ENCODE results near the gene PPP4R4. TPM values are rescaled to one million over a fixed set of nuclear protein-coding genes. Genes with fewer than 3 reads are reported as not detected.

PPP4R4 gene
- total and polyA plus RNA-seq, 2 of the 4 experiments (the other 2 are of a cell fraction) = 0.17 to 0.36 TPM

- no peak overlapping the region for H3K14ac ChIP-seq (replicated peaks; ENCODE audit: low read depth, low read length)
- peaks cover 3% of the 10 kb centered on the region; the same call in 1 of the 2 replicates for H3K4me1 ChIP-seq (ENCODE audit: control insufficient read depth, insufficient read depth, low read length)
- H3K79me1 ChIP-seq (ENCODE audit: low read depth in 1 of 2, low read length in 2 of 2) = no peaks in the 10 kb centered on the region
- no CpG with 5 or more reads among the region's 2 CpGs for WGBS, 2 experiments (ENCODE audit: extremely low coverage in 2 of 2, insufficient read length in 1 of 2)
- POLR2A ChIA-PET (ENCODE audit: unreplicated experiment) = no interaction called here
- H3K27ac ChIP-seq (ENCODE audit: insufficient read depth, low read length) = no peak overlapping the region
- H3K4me2 ChIP-seq (ENCODE audit: low read depth, low read length) = no peak overlapping the region
- no peak overlapping the region for H4K5ac ChIP-seq (ENCODE audit: low read depth, low read length)
- no peak overlapping the region for H3K56ac ChIP-seq (ENCODE audit: extremely low read depth, insufficient read depth, low read length)
- in situ Hi-C loops (cut with MboI; ENCODE audit: low sequenced_read_pairs) (no loop called here), dilution Hi-C loops (cut with HindIII; ENCODE audit: low sequenced_read_pairs, unreplicated experiment) (no loop called here), intact Hi-C loops (cut with micrococcal nuclease) (no loop called here)
- no peak overlapping the region for H3K18ac ChIP-seq (ENCODE audit: low read depth, low read length)
- no peak overlapping the region for H2AK5ac ChIP-seq (ENCODE audit: low read depth, low read length)
- no peak overlapping the region for H2BK120ac ChIP-seq (ENCODE audit: low read depth, low read length)
- H3K4me3 ChIP-seq (ENCODE audit: insufficient read depth, low read depth, low read length) = no peak overlapping the region
- no peak for DNase-seq
- no peak overlapping the region for H2BK5ac ChIP-seq (ENCODE audit: low read depth, low read length, poor library complexity, severe bottlenecking)
- H3K9me3 ChIP-seq (ENCODE audit: control insufficient read depth, insufficient read depth, low read length) = no peaks in the 10 kb centered on the region
- peaks cover 37% of the 10 kb centered on the region for H3K27me3 ChIP-seq (ENCODE audit: control insufficient read depth, insufficient read depth, low read length)
- H3K9me1 ChIP-seq (ENCODE audit: insufficient read depth, low read length) = no peaks in the 10 kb centered on the region; the same call in 1 of the 2 replicates
- TF ChIP-seq RAD21 (IDR thresholded peaks at IDR 0.05; ENCODE audit: low read length) = no peak
- no peak for TF ChIP-seq CHD1 (IDR thresholded peaks at IDR 0.05; ENCODE audit: low read depth, low read length)
- TF ChIP-seq MXI1 (IDR thresholded peaks at IDR 0.05; ENCODE audit: borderline replicate concordance, low read depth, low read length) = no peak
- TF ChIP-seq POLR2A (IDR thresholded peaks at IDR 0.05; ENCODE audit: low read depth, low read length) = no peak
- no peak for TF ChIP-seq CEBPB (IDR thresholded peaks at IDR 0.05; ENCODE audit: low read depth, low read length)
- TF ChIP-seq MAFK (IDR thresholded peaks at IDR 0.05; ENCODE audit: low read depth, low read length) = no peak
- no peak for TF ChIP-seq CTCF (conservative IDR thresholded peaks at IDR 0.05; ENCODE audit: low read depth, low read length)
- no peak for TF ChIP-seq NFE2L2 (IDR thresholded peaks at IDR 0.05; ENCODE audit: low read depth, low read length)
- no peak for TF ChIP-seq USF2 (IDR thresholded peaks at IDR 0.05; ENCODE audit: low read depth, low read length)
- TF ChIP-seq ELK1 (IDR thresholded peaks at IDR 0.05; ENCODE audit: borderline replicate concordance, low read depth, low read length) = no peak
- TF ChIP-seq FOS (IDR thresholded peaks at IDR 0.05; ENCODE audit: low read depth, low read length) = no peak
- no peak for TF ChIP-seq SMC3 (IDR thresholded peaks at IDR 0.05; ENCODE audit: low read depth, low read length)
- TF ChIP-seq BHLHE40 (IDR thresholded peaks at IDR 0.05; ENCODE audit: low read depth, low read length) = no peak
- no peak for TF ChIP-seq RCOR1 (IDR thresholded peaks at IDR 0.05; ENCODE audit: insufficient replicate concordance, low read length)
- TF ChIP-seq MAZ (IDR thresholded peaks at IDR 0.05; ENCODE audit: borderline replicate concordance, low read depth, low read length) = no peak
- no peak for TF ChIP-seq RFX5 (IDR thresholded peaks at IDR 0.05; ENCODE audit: low read depth, low read length)
- H2BK15ac ChIP-seq (ENCODE audit: low read depth, low read length) = no peak overlapping the region
- H3K23ac ChIP-seq (ENCODE audit: low read depth, low read length) = no peak overlapping the region
- H2BK20ac ChIP-seq (ENCODE audit: low read depth, low read length) = no peak overlapping the region
- H4K8ac ChIP-seq (ENCODE audit: low read depth in 2 of 2, low read length in 2 of 2) = no peak overlapping the region
- no peak overlapping the region for H2AFZ ChIP-seq (replicated peaks; ENCODE audit: low read length, poor library complexity)
- no peak overlapping the region for H3K9ac ChIP-seq (ENCODE audit: low read depth, low read length)
- H4K91ac ChIP-seq (ENCODE audit: insufficient read depth, low read depth, low read length) = no peak overlapping the region
- H2AK9ac ChIP-seq (replicated peaks; ENCODE audit: low read depth, low read length, poor library complexity) = no peak overlapping the region
- CTCF ChIA-PET = interaction anchor here (0.6 kb wide), 1 partner anchor 570 kb away, joined by 3 read pairs; no protein-coding TSS in a partner anchor
- H3K36me3 ChIP-seq (ENCODE audit: control insufficient read depth, insufficient read depth, low read length) = no peaks in the 10 kb centered on the region
- H3K4ac ChIP-seq (ENCODE audit: low read depth, low read length) = no peak overlapping the region
- H4K20me1 ChIP-seq (ENCODE audit: insufficient read depth, low read length) = no peaks in the 10 kb centered on the region
- ATAC-seq (ENCODE audit: low read depth) = no peak
- BruUV-seq (replicated peaks) = no TSS peak
Measured at GRCh38 chr14:94161058-94161457, 13.1 kb upstream of the PPP4R4 start.

All from IMR-90 (cell line).